ENCODE data around the gene PRKN.
"Not testable (repeated sequence)": the region's sequence is repeated elsewhere in the genome, so short reads cannot be mapped to it uniquely, and the experiment has no call there.

The PRKN gene

DNA sequence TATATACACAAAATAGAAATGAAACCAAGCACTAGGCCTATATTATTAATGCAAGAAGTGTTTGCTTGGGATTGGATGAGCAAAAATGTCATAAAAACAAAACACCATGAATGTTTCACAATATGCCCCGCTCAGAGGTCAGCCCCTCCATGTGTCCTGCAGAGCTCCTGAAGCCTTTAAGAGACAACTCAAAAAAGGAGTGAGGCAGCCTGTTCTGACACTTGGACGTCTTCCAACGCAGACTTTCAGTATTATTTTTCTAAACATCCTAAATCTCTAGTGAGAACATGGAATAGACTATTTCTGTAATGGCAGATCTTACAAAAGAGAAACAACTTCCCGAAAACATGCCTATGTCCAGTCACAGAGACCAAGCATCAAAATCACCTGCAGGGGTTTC, 322.6 kb downstream of the PRKN start:
- no peak overlapping the region for H3K4me3 ChIP-seq (ENCODE audit: low read depth, low read length)
- TF ChIP-seq, protein P1, sequence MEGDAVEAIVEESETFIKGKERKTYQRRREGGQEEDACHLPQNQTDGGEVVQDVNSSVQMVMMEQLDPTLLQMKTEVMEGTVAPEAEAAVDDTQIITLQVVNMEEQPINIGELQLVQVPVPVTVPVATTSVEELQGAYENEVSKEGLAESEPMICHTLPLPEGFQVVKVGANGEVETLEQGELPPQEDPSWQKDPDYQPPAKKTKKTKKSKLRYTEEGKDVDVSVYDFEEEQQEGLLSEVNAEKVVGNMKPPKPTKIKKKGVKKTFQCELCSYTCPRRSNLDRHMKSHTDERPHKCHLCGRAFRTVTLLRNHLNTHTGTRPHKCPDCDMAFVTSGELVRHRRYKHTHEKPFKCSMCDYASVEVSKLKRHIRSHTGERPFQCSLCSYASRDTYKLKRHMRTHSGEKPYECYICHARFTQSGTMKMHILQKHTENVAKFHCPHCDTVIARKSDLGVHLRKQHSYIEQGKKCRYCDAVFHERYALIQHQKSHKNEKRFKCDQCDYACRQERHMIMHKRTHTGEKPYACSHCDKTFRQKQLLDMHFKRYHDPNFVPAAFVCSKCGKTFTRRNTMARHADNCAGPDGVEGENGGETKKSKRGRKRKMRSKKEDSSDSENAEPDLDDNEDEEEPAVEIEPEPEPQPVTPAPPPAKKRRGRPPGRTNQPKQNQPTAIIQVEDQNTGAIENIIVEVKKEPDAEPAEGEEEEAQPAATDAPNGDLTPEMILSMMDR (IDR thresholded peaks at IDR 0.05; ENCODE audit: low read depth, low read length): no peak

DNA sequence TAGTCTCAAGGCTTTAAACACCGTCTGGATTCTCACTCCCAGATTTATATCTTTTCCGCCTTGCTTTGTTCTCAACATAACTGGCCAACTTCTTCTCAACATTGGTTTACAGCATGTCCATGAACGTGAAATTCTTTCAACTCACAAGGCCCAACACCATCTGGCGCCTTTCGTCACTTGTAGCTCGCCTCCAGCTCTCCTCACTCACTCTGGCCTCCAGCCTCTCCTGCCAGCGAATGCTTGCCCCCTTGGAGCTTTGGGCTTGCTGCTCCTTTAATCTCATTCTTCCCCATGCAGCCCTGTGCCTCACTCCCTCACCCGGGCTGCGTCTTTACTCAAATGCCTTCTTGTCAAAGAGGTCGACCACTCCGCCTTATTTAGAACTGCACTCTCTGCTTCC, 324.5 kb downstream of the PRKN start:
- TF ChIP-seq, protein P1 (IDR thresholded peaks at IDR 0.05; ENCODE audit: low read depth, low read length): no peak
- H3K4me3 ChIP-seq (ENCODE audit: low read depth, low read length): no peak overlapping the region

DNA sequence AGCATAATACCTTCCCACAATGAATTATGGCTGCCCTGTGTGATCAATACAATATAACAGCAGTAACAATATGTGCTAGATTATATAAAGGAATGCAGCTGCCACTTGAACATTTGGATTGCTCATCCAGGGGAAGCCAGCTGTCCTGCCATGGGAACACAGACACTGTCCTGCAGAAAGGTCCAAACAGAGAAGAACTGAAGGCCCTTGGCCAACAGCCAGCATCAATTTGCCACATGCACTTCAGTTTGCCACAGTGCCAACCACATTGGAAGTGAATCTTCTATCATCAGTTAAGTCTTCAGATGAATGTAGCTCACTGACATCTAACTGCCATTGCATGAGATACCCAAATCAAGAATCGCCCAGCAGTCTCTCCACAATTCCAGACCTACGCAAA, 332.4 kb downstream of the PRKN start:
- no peak overlapping the region for H3K4me3 ChIP-seq (ENCODE audit: low read depth, low read length)
- TF ChIP-seq, protein P1 (IDR thresholded peaks at IDR 0.05; ENCODE audit: low read depth, low read length): no peak

DNA sequence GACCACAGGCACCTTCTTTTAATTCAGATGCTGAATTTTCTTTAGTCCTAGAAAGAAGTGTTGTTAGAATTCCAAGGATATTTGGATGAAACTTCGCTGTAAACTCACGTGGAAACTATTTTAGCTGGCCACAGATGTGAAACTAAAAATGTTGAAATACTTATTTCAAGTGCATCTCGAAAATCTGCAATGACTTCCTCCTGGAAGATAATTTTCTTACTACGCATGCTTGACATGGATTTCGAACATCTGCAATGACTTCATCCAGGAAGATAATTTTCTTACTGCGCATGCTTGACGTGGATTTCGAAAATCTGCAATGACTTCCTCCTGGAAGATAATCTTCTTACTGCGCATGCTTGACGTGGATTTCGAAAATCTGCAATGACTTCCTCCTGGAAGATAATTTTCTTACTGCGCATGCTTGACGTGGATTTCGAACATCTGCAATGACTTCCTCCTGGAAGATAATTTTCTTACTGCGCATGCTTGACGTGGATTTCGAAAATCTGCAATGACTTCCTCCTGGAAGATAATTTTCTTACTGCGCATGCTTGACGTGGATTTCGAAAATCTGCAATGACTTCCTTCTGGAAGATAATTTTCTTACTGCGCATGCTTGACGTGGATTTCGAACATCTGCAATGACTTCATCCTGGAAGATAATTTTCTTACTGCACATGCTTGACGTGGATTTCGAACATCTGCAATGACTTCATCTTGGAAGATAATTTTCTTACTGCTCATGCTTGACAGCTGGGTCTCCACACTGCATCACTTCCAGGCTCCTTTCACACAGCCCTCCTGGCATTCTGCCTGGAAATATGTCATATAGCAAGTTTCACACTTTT, 336.4 kb downstream of the PRKN start:
- H3K4me3 ChIP-seq (ENCODE audit: low read depth, low read length): not testable (repeated sequence)

DNA sequence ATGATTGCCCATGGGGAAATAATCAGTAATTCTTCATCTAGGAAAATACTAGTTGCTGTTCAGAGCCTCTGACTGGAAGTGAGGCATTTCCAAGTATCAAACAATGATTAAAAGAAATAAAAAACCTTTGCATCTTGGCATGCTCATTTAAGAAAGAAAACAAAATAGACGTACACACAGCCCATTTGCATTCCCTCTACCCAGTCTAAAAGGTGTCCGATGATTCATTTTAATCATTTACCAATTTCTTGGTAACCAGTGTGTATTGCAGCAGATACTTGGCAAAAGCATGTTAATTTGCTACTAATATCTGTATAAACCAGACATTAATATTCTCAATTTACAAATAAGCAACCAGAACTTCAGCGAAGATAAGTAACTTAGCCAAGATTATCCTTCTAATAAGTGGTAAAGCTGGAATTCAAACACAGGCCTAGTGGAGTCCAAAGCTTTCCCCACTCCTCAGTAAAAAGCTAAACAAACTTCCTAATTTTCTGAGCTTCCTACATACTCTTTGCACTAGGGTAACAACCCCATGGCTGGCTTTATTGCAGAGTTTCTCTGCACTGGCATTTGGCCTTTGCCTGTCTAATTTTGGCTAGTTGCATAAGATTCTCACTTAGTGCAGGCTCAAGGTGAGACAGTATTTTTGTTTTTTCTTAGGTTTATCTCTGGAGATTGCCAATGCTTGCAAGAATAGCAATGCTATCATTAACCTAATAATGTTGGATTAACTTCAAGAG, 338.1 kb downstream of the PRKN start:
- TF ChIP-seq, protein P1 (IDR thresholded peaks at IDR 0.05; ENCODE audit: low read depth, low read length): no peak
- H3K4me3 ChIP-seq (ENCODE audit: low read depth, low read length): no peak overlapping the region

DNA sequence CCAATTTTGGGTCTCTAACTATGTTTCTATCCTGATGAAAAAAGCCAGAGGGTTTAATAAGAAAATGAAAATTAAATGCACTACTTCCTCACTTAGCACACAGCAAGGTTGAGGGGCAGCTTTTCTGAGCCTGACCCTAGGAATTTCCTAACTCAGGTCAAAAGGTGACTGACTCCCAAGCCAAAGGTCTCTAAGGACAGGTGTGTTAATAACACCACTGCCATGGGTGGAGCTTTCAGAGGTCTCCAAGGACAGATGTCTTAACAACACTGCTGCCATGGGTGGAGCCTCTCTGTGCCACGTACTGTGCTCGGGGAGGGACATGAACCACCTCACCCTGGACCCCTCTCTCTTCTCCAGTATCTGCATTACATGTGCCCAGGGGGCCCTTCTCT, 339.2 kb downstream of the PRKN start:
- no peak overlapping the region for H3K4me3 ChIP-seq (ENCODE audit: low read depth, low read length)
- TF ChIP-seq, protein P1 (IDR thresholded peaks at IDR 0.05; ENCODE audit: low read depth, low read length): no peak

DNA sequence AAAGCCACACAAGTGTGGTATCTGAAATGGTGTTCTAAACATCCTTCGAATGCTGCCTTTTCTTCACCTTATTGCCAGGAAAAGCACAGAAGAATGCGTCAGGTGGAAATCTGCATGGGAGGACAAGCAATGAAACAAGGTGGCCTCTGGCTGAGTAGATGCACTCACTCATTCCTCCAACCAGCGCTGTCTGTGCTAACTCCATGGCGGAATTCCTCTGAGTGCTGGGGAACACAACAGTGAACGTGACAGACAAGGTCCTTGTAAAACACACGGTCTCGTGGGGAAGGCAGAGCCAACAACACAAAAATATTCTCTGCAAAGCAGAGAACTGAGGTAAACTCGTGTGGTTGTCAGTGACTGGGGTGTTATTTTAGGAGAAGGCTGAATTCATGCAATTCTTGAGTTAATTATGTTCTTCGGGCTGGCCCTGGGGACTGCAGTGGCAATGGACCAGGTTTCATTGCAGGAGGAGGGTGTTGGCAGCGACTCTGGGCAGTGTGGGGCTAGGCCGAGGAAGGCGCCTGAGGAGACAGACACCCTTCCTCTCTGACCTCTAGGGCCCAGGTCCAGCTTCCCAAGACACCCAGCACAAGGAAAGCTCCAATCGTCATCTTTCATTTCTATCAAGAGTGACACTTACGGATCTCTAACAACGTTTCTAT, 339.7 kb downstream of the PRKN start:
- no peak overlapping the region for H3K4me3 ChIP-seq (ENCODE audit: low read depth, low read length)
- TF ChIP-seq, protein P1 (IDR thresholded peaks at IDR 0.05; ENCODE audit: low read depth, low read length): no peak

Measured in WI38 (cell line).